ENCODE measurements around the gene TBC1D1.

TBC1D1 gene

DNA sequence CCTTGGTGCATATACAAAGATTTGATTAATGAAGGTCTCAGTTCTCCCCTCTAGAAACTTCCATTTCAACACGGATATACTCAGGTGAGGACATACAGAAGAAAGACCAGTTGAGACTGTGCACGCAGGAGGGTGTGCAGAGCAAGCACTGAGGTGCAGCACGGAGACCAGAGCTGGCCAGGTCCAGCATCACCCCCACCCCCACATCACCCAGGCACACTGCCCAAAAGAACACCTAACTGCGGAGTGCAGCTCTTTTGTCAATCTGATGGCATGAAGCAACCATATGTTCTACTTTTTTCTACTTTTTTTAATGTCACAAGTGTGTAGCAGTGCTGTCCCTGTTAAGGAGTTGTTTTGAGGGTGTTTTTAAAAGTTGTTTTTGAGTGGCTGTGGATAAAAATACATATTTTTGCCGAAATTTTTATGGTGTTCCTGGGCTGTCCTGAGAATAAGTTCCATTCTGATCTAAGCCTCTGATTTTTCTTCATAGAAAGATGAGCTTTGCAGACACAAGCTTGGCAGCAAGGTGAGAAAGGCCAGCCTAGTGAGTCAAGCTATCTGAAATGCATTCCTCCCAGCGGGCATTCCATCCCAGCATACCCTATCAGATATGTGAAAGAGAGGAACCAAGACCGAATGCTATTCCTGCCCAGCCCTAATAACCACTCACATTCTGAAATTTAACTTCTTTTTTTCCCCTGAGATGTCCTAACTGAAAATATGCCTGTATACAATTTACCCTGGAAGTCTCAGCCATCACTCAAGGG is 243.0 kb downstream of the TBC1D1 start:
- FAIRE-seq (no peak), DNase-seq (ENCODE audit: extremely low spot score, insufficient read length, low read depth) (no peak)

DNA sequence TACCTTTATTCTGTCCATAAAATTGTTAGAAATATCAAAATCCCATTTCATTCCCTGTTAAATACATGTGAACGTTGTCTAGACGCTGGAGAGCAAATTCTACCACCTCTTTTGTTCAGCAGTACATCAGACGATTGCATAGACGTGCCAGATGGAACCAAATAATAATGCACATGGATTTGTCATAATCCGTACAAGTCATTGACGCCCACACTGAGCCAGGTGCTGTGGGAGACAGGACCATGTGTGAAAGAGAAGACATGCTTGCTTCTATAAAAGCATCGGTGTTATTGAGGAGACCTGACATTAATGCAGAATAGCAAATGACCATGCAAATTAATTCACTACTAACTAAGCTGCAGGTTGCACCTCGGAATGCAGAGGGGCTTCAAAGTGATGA is 244.3 kb downstream of the TBC1D1 start:
- FAIRE-seq = no peak
- DNase-seq (ENCODE audit: extremely low spot score, insufficient read length, low read depth) = no peak

DNA sequence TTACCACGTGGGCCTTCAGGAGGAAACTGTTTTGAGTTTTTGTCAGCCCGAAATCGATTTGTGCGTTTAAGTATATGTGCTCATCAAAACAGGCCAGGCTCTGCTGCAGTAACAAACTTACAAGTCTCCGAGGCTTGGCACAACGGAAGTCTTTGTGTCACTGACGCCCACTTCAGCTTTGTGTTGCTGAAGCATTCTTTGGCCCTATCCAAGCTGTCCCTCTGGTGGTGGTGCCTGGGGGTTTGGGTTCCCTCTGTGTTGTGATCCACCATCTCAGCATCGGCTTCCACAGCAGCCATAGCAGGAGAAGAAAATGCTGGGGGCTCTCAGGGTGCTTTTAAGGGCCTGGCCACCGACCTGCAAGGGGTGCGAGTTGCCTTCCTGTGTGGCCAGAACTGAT is 245.7 kb downstream of the TBC1D1 start:
- no peak for DNase-seq (ENCODE audit: extremely low spot score, insufficient read length, low read depth)
- FAIRE-seq = no peak

DNA sequence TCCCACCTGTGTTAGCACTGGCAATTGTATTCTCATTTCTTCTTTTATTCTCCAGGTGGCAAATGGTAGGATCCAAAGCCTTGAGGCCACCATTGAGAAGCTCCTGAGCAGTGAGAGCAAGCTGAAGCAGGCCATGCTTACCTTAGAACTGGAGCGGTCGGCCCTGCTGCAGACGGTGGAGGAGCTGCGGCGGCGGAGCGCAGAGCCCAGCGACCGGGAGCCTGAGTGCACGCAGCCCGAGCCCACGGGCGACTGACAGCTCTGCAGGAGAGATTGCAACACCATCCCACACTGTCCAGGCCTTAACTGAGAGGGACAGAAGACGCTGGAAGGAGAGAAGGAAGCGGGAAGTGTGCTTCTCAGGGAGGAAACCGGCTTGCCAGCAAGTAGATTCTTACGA is 246.2 kb downstream of the TBC1D1 start:
- DNase-seq (ENCODE audit: extremely low spot score, insufficient read length, low read depth) = no peak

DNA sequence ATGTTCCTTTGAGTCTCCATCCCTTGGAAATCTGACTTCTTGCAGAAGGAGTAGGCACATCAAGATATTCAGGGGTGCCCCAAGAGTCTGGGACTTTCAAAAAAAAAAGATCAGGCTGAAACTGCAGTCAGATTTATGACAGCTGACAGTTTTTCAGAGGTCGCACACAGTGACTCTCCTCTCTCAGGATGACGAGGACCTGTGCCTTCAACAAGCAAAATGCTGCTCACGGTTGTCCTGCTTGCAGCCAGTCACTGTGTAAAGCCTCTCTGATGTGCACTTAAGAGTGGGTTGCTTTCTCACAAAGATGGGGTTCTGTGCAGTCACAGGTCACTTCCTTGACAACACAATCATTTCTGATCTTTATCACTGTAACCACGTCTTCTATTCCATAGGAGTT is 247.5 kb downstream of the TBC1D1 start:
- no peak for DNase-seq (ENCODE audit: extremely low spot score, insufficient read length, low read depth)
- FAIRE-seq = no peak

More for the DNA sequence above, 246.2 kb downstream of the TBC1D1 start:
- no peak for FAIRE-seq

DNA sequence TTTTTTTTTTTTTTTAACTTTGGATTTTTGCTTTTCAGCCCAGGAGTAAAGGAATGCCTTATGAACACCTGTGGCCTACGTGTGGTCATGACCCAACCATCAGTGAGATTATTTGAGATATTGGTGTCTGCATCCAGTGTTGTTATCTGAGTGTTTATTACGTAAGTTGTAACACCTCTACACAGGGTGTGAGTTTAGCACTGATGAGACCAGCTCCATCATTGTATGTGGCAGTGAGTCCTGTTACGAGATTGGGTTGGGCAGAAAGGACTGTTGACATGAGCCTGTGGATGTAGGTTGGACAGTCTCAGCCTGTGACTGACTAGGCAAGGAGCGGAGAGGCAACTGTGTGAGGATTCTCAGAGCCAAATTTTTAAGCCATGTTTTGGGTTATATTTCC is 248.3 kb downstream of the TBC1D1 start:
- no peak for FAIRE-seq

DNA sequence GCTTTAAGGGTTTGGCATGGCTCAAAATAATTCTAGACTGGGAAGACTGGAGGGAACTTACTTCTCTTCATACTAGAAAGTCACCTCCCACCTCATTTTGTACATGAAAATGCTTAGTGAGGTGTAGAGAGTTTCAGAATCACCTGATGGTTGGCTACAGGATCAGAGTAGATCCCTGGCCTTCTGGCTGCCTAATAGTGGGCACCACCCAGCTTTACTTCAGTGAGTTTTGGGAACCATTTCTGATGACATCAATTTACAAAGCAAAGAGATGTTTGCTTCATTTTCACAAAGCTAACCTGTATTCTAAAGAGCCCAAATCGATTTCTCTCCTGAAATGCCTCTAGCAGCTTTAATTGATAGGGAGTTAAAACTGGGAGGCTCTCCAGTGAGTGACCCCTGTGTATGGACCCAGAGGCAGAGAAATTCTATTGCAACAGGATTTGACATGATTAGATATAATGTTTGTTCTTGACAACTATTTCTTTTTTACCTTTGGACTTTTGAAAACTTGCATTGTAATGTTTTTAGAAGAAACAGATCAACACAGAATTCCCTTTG is 249.8 kb downstream of the TBC1D1 start:
- DNase-seq (ENCODE audit: extremely low spot score, insufficient read length, low read depth) = no peak
- FAIRE-seq = no peak

More for the DNA sequence above, 248.3 kb downstream of the TBC1D1 start:
- no peak for DNase-seq (ENCODE audit: extremely low spot score, insufficient read length, low read depth)

DNA sequence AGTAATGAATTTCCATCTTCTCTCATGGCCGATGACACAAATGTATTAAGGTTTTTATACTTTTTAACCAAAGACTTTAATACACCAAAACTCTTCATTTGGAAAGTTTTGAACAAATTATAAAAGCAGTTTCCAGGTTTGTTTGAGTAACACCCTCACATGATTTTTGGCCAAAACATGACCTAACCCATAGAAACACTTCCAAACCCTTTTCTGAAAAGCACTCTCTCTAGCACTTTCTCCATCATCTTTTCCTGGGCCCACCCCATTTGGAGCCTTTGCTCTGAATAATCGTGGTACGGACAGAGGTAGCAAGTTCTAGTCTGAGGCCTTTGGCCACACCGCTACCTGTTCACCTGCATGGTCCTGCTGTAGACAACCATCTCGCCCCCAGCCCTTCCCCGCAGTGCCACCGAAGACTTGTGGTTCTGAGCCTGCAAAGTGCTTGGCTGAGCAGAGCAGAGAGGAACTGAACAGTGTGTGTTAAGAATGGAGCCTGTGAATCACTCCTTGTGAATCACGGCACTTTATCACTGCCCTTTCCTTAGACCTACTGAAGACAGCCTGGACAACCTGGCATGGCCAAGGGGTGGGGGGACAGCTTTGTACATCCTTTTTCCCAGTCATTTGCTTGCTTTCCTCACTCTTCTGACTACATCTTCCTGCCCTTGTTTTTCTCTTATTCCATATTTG is 251.1 kb downstream of the TBC1D1 start:
- DNase-seq (ENCODE audit: extremely low spot score, insufficient read length, low read depth) (no peak), FAIRE-seq (no peak)

DNA sequence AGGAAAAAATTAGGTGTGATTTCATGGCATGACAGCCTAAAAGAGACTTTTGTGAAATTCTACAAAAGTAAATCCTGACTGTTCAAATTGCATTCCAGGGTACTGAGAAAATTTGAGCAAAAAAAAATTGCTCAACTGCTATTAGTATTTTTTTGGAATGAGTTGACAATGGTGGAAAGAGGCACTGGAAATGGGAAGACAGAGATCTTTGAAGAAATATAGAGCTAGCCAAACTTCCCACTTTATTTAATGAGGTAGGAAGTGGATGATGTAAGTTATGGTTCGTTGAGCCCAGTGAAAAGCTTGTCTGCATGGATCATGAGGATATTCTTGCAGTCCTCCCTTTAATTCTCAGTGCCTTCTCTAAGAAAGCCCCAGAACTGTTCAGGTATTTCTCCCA is 253.1 kb downstream of the TBC1D1 start:
- no peak for FAIRE-seq
- DNase-seq (ENCODE audit: extremely low spot score, insufficient read length, low read depth) = no peak

DNA sequence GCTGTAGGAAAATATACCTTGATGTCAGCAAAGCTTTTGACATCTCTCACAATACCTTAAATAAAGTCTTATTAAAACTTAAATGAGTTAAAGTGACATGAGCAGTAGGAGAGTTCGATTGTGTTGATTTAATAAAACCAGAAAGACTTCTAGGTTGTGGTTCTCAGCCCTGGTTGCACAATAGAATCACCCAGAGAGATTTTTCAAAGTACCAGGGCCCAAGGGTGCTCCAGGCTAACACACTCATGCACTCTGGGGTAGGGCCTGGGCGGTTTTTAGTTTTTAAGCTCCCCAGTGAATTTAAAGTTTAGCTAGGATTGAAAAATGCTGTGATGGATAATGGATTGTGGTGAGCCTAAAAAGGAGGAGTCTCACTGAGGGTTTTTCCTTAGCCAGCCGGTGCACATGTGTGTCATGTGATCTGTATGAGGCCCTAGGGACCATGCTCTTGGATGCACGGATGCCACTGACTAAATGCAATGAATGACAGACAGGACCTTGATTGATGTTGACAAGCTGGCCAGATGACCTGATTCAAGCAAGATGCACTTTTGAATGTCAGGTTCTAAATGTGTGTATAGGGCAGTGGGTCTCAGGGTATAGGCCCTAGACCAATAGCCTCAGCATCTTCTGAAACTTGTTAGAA is 254.3 kb downstream of the TBC1D1 start:
- DNase-seq (ENCODE audit: extremely low spot score, insufficient read length, low read depth) (no peak), FAIRE-seq (no peak)

DNA sequence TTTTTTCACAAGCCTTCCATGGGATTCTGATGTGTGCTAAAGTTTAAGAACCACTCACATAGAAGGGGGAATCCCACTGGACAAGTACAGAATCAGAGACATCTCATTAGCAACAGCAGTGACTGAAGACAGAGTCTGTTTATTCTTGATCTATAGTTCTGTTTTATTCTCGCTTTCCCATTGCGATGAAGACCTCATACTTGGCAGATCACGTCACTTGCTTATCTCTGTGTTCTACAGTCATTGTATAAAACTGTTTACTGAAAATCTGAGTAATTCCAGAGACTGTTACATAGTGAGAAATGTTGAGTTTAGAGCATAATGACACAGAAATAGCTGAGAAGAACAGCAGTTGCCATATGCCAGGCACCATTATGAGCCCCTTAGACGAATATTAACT is 254.9 kb downstream of the TBC1D1 start:
- DNase-seq (ENCODE audit: extremely low spot score, insufficient read length, low read depth) = no peak
- FAIRE-seq = no peak

DNA sequence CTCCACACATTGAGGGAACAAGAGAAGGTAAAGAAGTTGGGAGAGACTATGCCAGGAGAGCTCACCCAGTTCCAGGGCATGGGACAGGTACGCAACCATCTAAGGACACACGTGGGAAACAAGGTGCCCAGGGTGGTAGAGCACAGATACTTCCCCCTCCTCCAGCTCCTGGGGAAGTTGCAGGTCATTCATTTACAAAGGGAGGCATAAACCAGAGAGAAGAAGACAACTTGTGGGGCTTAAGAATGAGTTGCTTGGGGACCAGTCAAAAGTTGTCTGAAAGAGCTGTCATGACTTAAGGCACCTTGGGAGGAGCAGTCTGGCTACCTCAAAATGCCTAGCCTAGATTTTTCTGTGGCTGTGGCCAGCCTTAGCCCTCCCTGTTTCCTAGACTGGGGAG is 255.5 kb downstream of the TBC1D1 start:
- FAIRE-seq = peak; percentile 45

DNA sequence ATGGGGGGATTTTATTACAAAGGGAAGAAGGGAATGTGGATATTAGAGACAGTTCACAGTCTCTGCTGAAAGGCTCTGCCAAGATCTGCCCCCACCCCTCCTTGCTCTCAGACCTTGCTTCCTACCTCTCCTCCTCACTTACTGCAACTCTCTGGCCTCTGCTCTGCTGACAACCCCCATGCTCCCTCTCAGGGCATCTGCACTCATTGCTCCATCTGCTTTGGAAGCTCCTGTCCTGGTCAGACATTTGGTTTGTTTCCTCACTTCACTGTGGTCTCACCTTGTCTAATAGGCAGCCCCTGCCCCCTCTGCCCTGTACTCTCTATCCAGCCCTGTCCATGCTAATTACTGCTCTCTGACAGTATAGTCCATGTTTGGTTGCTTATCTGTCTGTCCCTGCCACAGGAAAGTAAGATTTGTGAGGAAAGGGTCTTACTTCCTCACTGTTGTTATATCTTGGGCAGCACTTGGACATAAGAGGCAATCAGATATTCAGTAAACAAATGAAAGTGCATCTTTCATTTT is 258.6 kb downstream of the TBC1D1 start:
- no peak for FAIRE-seq
- no peak for DNase-seq (ENCODE audit: extremely low spot score, insufficient read length, low read depth)

More for the DNA sequence above, 255.5 kb downstream of the TBC1D1 start:
- no peak for DNase-seq (ENCODE audit: extremely low spot score, insufficient read length, low read depth)

DNA sequence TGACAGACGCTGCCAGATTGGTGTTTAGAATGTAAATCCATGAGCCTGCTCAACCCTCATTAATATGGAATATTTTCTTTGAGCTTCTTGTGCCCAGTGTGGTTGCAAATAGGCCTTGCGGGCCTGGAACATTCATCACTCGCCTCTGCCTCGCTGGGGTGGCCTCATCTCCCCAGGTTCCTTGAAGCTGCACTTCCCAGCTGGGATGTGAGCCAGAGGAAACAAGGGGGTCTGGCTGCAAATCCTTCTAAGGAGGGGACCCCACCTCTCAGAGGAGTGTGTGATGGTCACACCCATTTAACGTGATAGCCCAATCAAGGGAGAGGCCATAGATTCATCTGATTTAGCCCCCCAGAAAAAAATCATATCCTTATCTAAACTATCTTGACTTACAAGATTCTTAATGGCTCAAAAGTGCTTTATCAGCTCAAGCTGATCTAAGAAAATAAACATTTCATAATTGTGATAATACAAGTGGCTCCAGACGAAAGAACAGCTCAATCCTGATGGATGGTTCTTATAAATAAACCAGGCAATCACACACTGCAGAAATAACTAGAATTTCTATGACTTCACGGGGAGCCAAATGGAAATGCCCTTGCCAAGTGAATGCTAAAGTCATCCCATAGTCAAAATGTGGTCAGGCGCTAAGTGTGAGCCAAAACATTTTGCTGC is 259.2 kb downstream of the TBC1D1 start:
- DNase-seq (ENCODE audit: extremely low spot score, insufficient read length, low read depth) = no peak
- FAIRE-seq = no peak

DNA sequence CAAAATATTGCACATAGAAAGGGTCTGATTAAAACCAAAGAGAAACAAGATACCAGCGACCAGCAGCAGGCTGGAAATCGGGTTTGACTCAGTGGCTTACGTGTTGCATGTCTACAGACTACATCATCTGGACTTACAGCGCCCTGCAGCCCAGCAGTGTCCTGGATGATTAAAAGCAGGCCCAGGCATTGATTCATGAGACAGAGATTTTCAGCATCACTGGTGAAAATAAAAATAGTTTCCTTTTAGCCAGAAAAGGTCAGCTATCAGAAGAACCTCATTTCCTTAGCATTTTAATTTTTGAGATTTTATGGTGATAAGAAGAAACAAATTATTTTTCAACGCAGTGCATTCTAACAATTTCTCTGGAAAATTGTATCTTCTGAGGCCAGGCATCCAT is 259.9 kb downstream of the TBC1D1 start:
- FAIRE-seq (no peak), DNase-seq (ENCODE audit: extremely low spot score, insufficient read length, low read depth) (no peak)

DNA sequence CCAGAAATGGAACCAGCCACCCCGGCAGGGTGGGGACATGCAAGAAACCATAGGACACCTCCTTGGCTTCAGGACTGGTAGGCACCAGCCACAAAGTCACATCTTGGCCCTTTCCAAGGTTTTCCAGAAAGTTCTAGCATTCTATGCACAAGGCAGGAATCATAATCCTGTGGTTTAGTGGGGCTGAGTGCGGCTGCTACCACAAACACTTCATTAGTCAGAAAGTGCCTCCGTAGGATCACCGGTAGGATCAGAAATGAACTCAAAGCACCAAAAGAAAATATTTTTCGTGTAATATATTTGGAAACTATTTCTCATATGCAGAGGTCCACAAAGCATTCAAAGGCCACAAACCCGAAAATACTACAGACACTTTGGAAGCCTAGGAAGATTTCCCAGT is 261.0 kb downstream of the TBC1D1 start:
- FAIRE-seq = no peak
- no peak for DNase-seq (ENCODE audit: extremely low spot score, insufficient read length, low read depth)

DNA sequence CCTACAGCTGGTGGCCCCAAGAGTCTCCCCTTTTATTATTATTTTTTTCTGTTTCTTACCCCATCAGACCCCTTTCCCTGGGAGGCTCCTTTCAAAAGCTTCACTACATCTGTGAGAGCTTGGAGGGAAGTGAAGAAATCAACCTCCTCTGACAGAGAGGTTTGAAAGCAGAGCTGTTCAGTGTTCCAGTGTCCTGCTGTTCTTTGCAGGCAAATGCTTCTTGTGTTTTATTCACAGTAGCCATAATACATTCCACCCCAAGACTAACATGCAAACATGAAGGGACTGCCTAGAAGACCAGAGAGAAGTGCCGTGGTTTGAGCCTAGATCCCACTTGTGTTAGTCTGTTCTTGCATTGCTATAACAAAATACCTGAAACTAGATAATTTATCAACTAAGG is 261.4 kb downstream of the TBC1D1 start:
- FAIRE-seq = no peak

DNA sequence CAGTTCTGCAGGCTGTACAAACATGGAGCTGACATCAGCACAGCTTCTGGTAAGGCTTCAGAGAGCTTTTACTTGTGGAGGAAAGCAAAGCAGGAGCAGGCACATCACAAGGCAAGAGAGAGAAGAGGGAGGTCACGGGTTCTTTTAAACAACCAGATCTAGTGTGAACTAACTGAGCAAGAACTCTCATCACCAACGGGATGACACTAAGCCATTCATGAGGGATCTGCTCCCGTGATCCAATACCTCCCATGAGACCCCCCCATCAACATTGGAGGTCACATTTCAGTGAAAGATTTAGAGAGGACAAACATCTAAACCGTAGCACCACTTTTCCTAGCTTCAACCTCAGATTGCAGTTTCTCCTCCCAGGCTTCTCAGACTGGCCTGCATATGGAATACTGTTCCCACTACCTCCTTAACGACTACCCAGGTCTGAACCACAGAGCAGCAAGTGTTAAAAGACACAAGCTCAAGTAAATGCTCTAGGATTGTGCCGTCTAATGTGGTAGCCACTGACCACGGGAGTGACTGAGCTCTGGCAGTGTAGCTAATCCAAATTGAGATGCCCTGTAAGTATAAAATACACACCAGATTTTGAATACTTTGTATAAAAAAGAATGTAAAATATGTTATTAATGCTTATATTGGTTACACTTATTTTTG is 262.0 kb downstream of the TBC1D1 start:
- FAIRE-seq = no peak

More for the DNA sequence above, 261.4 kb downstream of the TBC1D1 start:
- DNase-seq (ENCODE audit: extremely low spot score, insufficient read length, low read depth) = no peak

DNA sequence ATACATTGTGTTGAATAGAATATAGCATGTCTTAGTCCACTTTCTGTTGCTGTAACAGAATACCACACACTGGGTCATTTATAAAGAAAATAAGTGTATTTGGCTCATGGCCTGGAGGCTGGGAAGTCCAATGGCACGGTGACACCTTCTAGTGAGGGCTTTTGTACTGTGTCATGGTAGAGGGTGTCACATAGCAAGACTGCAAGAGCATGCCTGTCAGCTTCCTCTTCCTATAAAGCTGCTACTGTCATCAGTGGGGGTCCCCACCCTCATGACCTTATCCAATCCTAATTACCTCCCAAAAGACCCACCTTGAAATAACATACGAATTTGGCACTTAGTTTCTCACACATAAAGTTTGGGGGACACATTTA is 262.5 kb downstream of the TBC1D1 start:
- FAIRE-seq (no peak), DNase-seq (ENCODE audit: extremely low spot score, insufficient read length, low read depth) (no peak)

More for the DNA sequence above, 262.0 kb downstream of the TBC1D1 start:
- DNase-seq (ENCODE audit: extremely low spot score, insufficient read length, low read depth) = no peak

DNA sequence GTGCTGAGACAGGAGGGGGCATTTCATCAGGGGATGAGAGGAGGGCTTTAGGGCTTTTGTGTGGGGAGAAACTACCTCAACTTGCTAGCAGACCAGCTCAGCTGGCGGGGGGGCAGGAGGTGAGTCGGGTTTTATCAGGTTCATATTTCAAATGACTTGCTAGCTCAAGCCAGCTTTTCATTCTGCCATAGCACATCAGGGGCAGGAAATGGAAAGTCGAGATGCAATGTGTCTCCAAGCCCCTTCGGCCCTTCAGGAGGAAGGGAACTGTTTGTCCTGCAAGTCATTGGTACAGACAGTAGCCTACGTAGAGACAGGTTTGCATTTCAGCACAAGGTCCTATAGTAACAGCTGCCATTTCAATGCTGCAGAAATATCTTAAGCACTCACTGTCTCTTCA is 263.4 kb downstream of the TBC1D1 start:
- no peak for DNase-seq (ENCODE audit: extremely low spot score, insufficient read length, low read depth)

More for the DNA sequence above, 263.4 kb downstream of the TBC1D1 start:
- FAIRE-seq = no peak
